ENCODE measurements around the gene MINDY4B.

The MINDY4B gene

GRCh38 chr3:150925751-150926201 lies 20.5 kb upstream of the MINDY4B start:
- Histone ChIP-seq H3K36me3 (ENCODE audit: control insufficient read depth in 1 of 2, insufficient read depth in 2 of 2, low read length in 2 of 2) (no peaks in the 10 kb centered on the region), H3K4me1 (ENCODE audit: control insufficient read depth in 1 of 2, insufficient read depth in 2 of 2, low read length in 2 of 2) (no peaks in the 10 kb centered on the region), H3K27me3 (ENCODE audit: control insufficient read depth in 1 of 2, insufficient read depth in 2 of 2, low read length in 2 of 2) (peaks cover 0 to 3% of the 10 kb centered on the region in 2 donors), H3K9me3 (ENCODE audit: control insufficient read depth in 1 of 2, low read length in 2 of 2) (no peaks in the 10 kb centered on the region), H3K27ac (ENCODE audit: low read depth, low read length) (no peak overlapping the region), H3K4me3 (ENCODE audit: low read depth in 1 of 2, low read length in 2 of 2) (peak overlapping the region; percentile 51 to 59), H3K9ac (ENCODE audit: low read depth in 1 of 2, low read length in 2 of 2) (no peak overlapping the region)

GRCh38 chr3:150922611-150923010 lies 17.4 kb upstream of the MINDY4B start:
- Histone ChIP-seq H3K9me3 (ENCODE audit: control insufficient read depth in 1 of 2, low read length in 2 of 2) (no peaks in the 10 kb centered on the region), H3K27me3 (ENCODE audit: control insufficient read depth in 1 of 2, insufficient read depth in 2 of 2, low read length in 2 of 2) (peaks cover 0 to 3% of the 10 kb centered on the region in 2 donors), H3K27ac (ENCODE audit: low read depth, low read length) (no peak overlapping the region), H3K4me3 (ENCODE audit: low read depth in 1 of 2, low read length in 2 of 2) (no peak overlapping the region), H3K36me3 (ENCODE audit: control insufficient read depth in 1 of 2, insufficient read depth in 2 of 2, low read length in 2 of 2) (no peaks in the 10 kb centered on the region), H3K4me1 (ENCODE audit: control insufficient read depth in 1 of 2, insufficient read depth in 2 of 2, low read length in 2 of 2) (no peaks in the 10 kb centered on the region), H3K9ac (ENCODE audit: low read depth in 1 of 2, low read length in 2 of 2) (no peak overlapping the region)

GRCh38 chr3:150921209-150921608 lies 16.0 kb upstream of the MINDY4B start:
- no peaks in the 10 kb centered on the region for H3K4me1 ChIP-seq (ENCODE audit: control insufficient read depth in 1 of 2, insufficient read depth in 2 of 2, low read length in 2 of 2)
- peaks cover 0 to 3% of the 10 kb centered on the region in 2 donors for H3K27me3 ChIP-seq (ENCODE audit: control insufficient read depth in 1 of 2, insufficient read depth in 2 of 2, low read length in 2 of 2)
- H3K27ac ChIP-seq (ENCODE audit: low read depth, low read length) = no peak overlapping the region
- H3K36me3 ChIP-seq (ENCODE audit: control insufficient read depth in 1 of 2, insufficient read depth in 2 of 2, low read length in 2 of 2) = no peaks in the 10 kb centered on the region
- no peak overlapping the region for H3K4me3 ChIP-seq (ENCODE audit: low read depth in 1 of 2, low read length in 2 of 2)
- no peaks in the 10 kb centered on the region for H3K9me3 ChIP-seq (ENCODE audit: control insufficient read depth in 1 of 2, low read length in 2 of 2)
- H3K9ac ChIP-seq (ENCODE audit: low read depth in 1 of 2, low read length in 2 of 2) = no peak overlapping the region

GRCh38 chr3:150920236-150920635 lies 15.0 kb upstream of the MINDY4B start:
- H3K4me1 ChIP-seq (ENCODE audit: control insufficient read depth in 1 of 2, insufficient read depth in 2 of 2, low read length in 2 of 2) = no peaks in the 10 kb centered on the region
- no peak overlapping the region for H3K9ac ChIP-seq (ENCODE audit: low read depth in 1 of 2, low read length in 2 of 2)
- H3K27ac ChIP-seq (ENCODE audit: low read depth, low read length) = no peak overlapping the region
- no peaks in the 10 kb centered on the region for H3K36me3 ChIP-seq (ENCODE audit: control insufficient read depth in 1 of 2, insufficient read depth in 2 of 2, low read length in 2 of 2)
- H3K9me3 ChIP-seq (ENCODE audit: control insufficient read depth in 1 of 2, low read length in 2 of 2) = no peaks in the 10 kb centered on the region
- H3K27me3 ChIP-seq (ENCODE audit: control insufficient read depth in 1 of 2, insufficient read depth in 2 of 2, low read length in 2 of 2) = peaks cover 0 to 3% of the 10 kb centered on the region in 2 donors
- no peak overlapping the region for H3K4me3 ChIP-seq (ENCODE audit: low read depth in 1 of 2, low read length in 2 of 2)

DNA sequence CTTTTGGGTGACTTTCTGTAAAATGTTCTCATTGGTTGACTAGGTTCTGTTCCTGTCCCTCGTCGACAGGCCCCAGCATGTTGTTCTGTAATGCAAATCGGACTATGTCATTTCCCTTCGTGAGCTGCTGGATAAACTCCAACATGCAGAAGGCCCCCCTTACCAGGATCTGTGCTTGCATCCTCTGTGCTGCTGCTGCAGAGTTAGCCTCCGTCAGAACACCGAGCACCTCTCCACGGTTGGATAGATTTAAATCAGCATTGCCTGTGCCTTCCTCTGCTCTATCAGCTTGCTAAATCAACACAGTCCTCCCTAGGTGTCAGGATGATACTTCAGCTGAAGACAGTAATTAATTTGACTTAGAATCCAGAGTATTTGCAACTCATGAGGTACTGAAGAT lies 12.7 kb upstream of the MINDY4B start:
- no peaks in the 10 kb centered on the region for H3K9me3 ChIP-seq (ENCODE audit: control insufficient read depth in 1 of 2, low read length in 2 of 2)
- no peak overlapping the region for H3K9ac ChIP-seq (ENCODE audit: low read depth in 1 of 2, low read length in 2 of 2)
- H3K27me3 ChIP-seq (ENCODE audit: control insufficient read depth in 1 of 2, insufficient read depth in 2 of 2, low read length in 2 of 2) = peaks cover 0 to 3% of the 10 kb centered on the region in 2 donors
- H3K36me3 ChIP-seq (ENCODE audit: control insufficient read depth in 1 of 2, insufficient read depth in 2 of 2, low read length in 2 of 2) = no peaks in the 10 kb centered on the region
- no peak overlapping the region for H3K4me3 ChIP-seq (ENCODE audit: low read depth in 1 of 2, low read length in 2 of 2)
- no peaks in the 10 kb centered on the region for H3K4me1 ChIP-seq (ENCODE audit: control insufficient read depth in 1 of 2, insufficient read depth in 2 of 2, low read length in 2 of 2)
- H3K27ac ChIP-seq (ENCODE audit: low read depth, low read length) = no peak overlapping the region

- no peak overlapping the region for H3K9ac ChIP-seq (ENCODE audit: low read depth in 1 of 2, low read length in 2 of 2)
- H3K9me3 ChIP-seq (ENCODE audit: control insufficient read depth in 1 of 2, low read length in 2 of 2) = no peaks in the 10 kb centered on the region
- H3K27ac ChIP-seq (ENCODE audit: low read depth, low read length) = no peak overlapping the region
Observed at GRCh38 chr3:150913133-150913922, 8.1 kb upstream of the MINDY4B start.

GRCh38 chr3:150912501-150912900 lies 7.3 kb upstream of the MINDY4B start:
- no peaks in the 10 kb centered on the region for H3K4me1 ChIP-seq (ENCODE audit: control insufficient read depth in 1 of 2, insufficient read depth in 2 of 2, low read length in 2 of 2)
- no peak overlapping the region for H3K9ac ChIP-seq (ENCODE audit: low read depth in 1 of 2, low read length in 2 of 2)
- no peaks in the 10 kb centered on the region for H3K27me3 ChIP-seq (ENCODE audit: control insufficient read depth in 1 of 2, insufficient read depth in 2 of 2, low read length in 2 of 2)
- no peaks in the 10 kb centered on the region for H3K9me3 ChIP-seq (ENCODE audit: control insufficient read depth in 1 of 2, low read length in 2 of 2)
- H3K36me3 ChIP-seq (ENCODE audit: control insufficient read depth in 1 of 2, insufficient read depth in 2 of 2, low read length in 2 of 2) = no peaks in the 10 kb centered on the region
- H3K4me3 ChIP-seq (ENCODE audit: low read depth in 1 of 2, low read length in 2 of 2) = no peak overlapping the region
- no peak overlapping the region for H3K27ac ChIP-seq (ENCODE audit: low read depth, low read length)

More at GRCh38 chr3:150913133-150913922, 8.1 kb upstream of the MINDY4B start:
- H3K4me3 ChIP-seq (ENCODE audit: low read depth in 1 of 2, low read length in 2 of 2) = no peak overlapping the region
- no peaks in the 10 kb centered on the region for H3K27me3 ChIP-seq (ENCODE audit: control insufficient read depth in 1 of 2, insufficient read depth in 2 of 2, low read length in 2 of 2)
- no peaks in the 10 kb centered on the region for H3K4me1 ChIP-seq (ENCODE audit: control insufficient read depth in 1 of 2, insufficient read depth in 2 of 2, low read length in 2 of 2)
- no peaks in the 10 kb centered on the region for H3K36me3 ChIP-seq (ENCODE audit: control insufficient read depth in 1 of 2, insufficient read depth in 2 of 2, low read length in 2 of 2)

- Histone ChIP-seq H3K36me3 (ENCODE audit: control insufficient read depth in 1 of 2, insufficient read depth in 2 of 2, low read length in 2 of 2) (no peaks in the 10 kb centered on the region), H3K4me3 (ENCODE audit: low read depth in 1 of 2, low read length in 2 of 2) (no peak overlapping the region), H3K4me1 (ENCODE audit: control insufficient read depth in 1 of 2, insufficient read depth in 2 of 2, low read length in 2 of 2) (no peaks in the 10 kb centered on the region), H3K9me3 (ENCODE audit: control insufficient read depth in 1 of 2, low read length in 2 of 2) (no peaks in the 10 kb centered on the region), H3K27ac (ENCODE audit: low read depth, low read length) (no peak overlapping the region), H3K9ac (ENCODE audit: low read depth in 1 of 2, low read length in 2 of 2) (no peak overlapping the region), H3K27me3 (ENCODE audit: control insufficient read depth in 1 of 2, insufficient read depth in 2 of 2, low read length in 2 of 2) (no peaks in the 10 kb centered on the region)
Observed at GRCh38 chr3:150911771-150912170, 6.5 kb upstream of the MINDY4B start.

DNA sequence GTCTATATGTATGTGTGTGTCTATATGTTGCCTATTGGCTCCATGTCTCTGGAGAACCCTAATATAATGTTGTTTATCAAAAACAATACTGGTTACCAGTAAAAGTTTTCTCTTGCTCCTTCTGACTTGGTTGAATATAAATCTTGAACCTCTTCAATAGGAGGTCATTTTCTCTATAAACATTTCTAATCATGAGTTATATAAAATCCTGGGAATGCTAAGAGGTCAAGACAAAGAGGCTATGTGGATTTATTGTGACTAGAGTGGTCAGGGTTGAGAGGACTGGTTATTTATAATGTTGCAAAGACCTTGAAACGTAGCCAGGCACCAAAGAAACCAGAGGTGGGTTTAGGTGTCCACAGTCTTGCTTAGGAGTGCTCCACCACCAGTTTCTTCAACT lies 1.2 kb upstream of the MINDY4B start:
- H3K9ac ChIP-seq (ENCODE audit: low read depth in 1 of 2, low read length in 2 of 2) = no peak overlapping the region
- no peak overlapping the region for H3K27ac ChIP-seq (ENCODE audit: low read depth, low read length)
- no peaks in the 10 kb centered on the region for H3K4me1 ChIP-seq (ENCODE audit: control insufficient read depth in 1 of 2, insufficient read depth in 2 of 2, low read length in 2 of 2)
- no peak overlapping the region for H3K4me3 ChIP-seq (ENCODE audit: low read depth in 1 of 2, low read length in 2 of 2)
- no peaks in the 10 kb centered on the region for H3K9me3 ChIP-seq (ENCODE audit: control insufficient read depth in 1 of 2, low read length in 2 of 2)
- H3K36me3 ChIP-seq (ENCODE audit: control insufficient read depth in 1 of 2, insufficient read depth in 2 of 2, low read length in 2 of 2) = no peaks in the 10 kb centered on the region
- H3K27me3 ChIP-seq (ENCODE audit: control insufficient read depth in 1 of 2, insufficient read depth in 2 of 2, low read length in 2 of 2) = no peaks in the 10 kb centered on the region

- Histone ChIP-seq H3K9me3 (ENCODE audit: control insufficient read depth in 1 of 2, low read length in 2 of 2) (no peaks in the 10 kb centered on the region), H3K4me3 (ENCODE audit: low read depth in 1 of 2, low read length in 2 of 2) (no peak overlapping the region), H3K27me3 (ENCODE audit: control insufficient read depth in 1 of 2, insufficient read depth in 2 of 2, low read length in 2 of 2) (no peaks in the 10 kb centered on the region), H3K9ac (ENCODE audit: low read depth in 1 of 2, low read length in 2 of 2) (no peak overlapping the region), H3K4me1 (ENCODE audit: control insufficient read depth in 1 of 2, insufficient read depth in 2 of 2, low read length in 2 of 2) (no peaks in the 10 kb centered on the region), H3K27ac (ENCODE audit: low read depth, low read length) (no peak overlapping the region), H3K36me3 (ENCODE audit: control insufficient read depth in 1 of 2, insufficient read depth in 2 of 2, low read length in 2 of 2) (no peaks in the 10 kb centered on the region)
Observed at GRCh38 chr3:150905746-150906145, 507 bp upstream of the MINDY4B start.

Data from duodenal mucosa (tissue), 2 donors.